Stomach (tissue), 9 donors: ENCODE results near the gene POMT1. TPM values are rescaled to one million over a fixed set of nuclear protein-coding genes. Genes with fewer than 3 reads are reported as not detected.

Source experiments
- DNase-seq, 2 donors: peaks; one replicate each; pipeline versions ENCODE4 v3.0.0 to v3.0.0-alpha.2; 2013 to 2019
- H3K27ac ChIP-seq, 5 donors: fragments of 200-600 bp in 4 of 5; sonication (generic) in 4 of 5; one replicate each; pipeline ENCODE4 v1.5.1; 2013 to 2019; ENCODE audit warnings: mild to moderate bottlenecking in 1 of 5, moderate library complexity in 1 of 5
- H3K27me3 ChIP-seq, 3 donors: fragments of 200-600 bp; sonication (generic); one replicate each; pipeline ENCODE4 v1.5.1; 2017 to 2019; ENCODE audit warnings: mixed run types in 1 of 3
- H3K36me3 ChIP-seq, 4 donors: fragments of 200-600 bp; sonication (generic); 1 replicate in 3 of 4; 2 replicates in 1 of 4; pipeline ENCODE4 v1.5.1; 2016 to 2019
- H3K4me1 ChIP-seq, 4 donors: fragments of 200-600 bp; sonication (generic); one replicate each; pipeline ENCODE4 v1.5.1; 2016 to 2019
- H3K4me3 ChIP-seq, 4 donors: fragments of 200-600 bp; sonication (generic) in 3 of 4; one replicate each; pipeline ENCODE4 v1.5.1; 2016 to 2019; ENCODE audit warnings: mild to moderate bottlenecking in 1 of 4
- H3K9me3 ChIP-seq, 4 donors: fragments of 200-600 bp; sonication (generic); one replicate each; pipeline ENCODE4 v1.5.1; 2016 to 2019
- CTCF ChIP-seq, 7 experiments: fragments of 450-650 bp in 4 of 7; fragments of 200-600 bp in 3 of 7; sonication (generic) in 3 of 7; IDR thresholded peaks; one replicate each; pipeline ENCODE4 v1.5.1; 2016 to 2019; ENCODE audit warnings: antibody characterized with exemption in 7 of 7, control low read depth in 2 of 7, mild to moderate bottlenecking in 1 of 7
- EP300 ChIP-seq: sonication (generic); formaldehyde crosslinking; IDR thresholded peaks from one replicate; pipeline ENCODE4 v1.6.1; 2017; ENCODE audit warnings: antibody characterized with exemption
- POLR2A ChIP-seq, 4 donors: fragments of 450-650 bp; IDR thresholded peaks; one replicate each; pipeline ENCODE4 v1.6.1; 2016; ENCODE audit warnings: antibody characterized with exemption in 4 of 4, control low read depth in 2 of 4, mild to moderate bottlenecking in 1 of 4, moderate library complexity in 1 of 4
- POLR2AphosphoS5 ChIP-seq, 3 donors: sonication (generic); formaldehyde crosslinking; IDR thresholded peaks; one replicate each; pipeline ENCODE4 v1.6.1; 2016; ENCODE audit warnings: antibody characterized with exemption in 3 of 3
- WGBS, 5 donors: extraction: QIAGEN DNeasy Blood & Tissue Kit in 3 of 5; methylation state at CpG; one replicate each; pipeline versions ENCODE4 v1.1.5 to v1.1.7; 2013 to 2018; 5-methylcytosine and 5-hydroxymethylcytosine counted together
- intact Hi-C: fragments of 100-400 bp; cut with DNase I; formaldehyde crosslinking; loops from one replicate; pipeline ENCODE4 v1.15.1; 2023; ENCODE audit warnings: low total_unique reads
- polyA plus RNA-seq, 3 donors: library from polyadenylated mRNA; stranded (reverse); fragments of 200-250 nt; gene quantifications; one replicate each; pipeline ENCODE4 v1.2.3, GENCODE V29; 2013
- total RNA-seq, 5 donors: library from RNA; depleted of rRNA; stranded (reverse); fragments of >200 nt; gene quantifications; one replicate each; pipeline versions ENCODE4 v1.1.0 to v1.2.3, GENCODE V29; 2014 to 2016
- donor health status: healthy with polysubstance abuse.
- donor health status: Bipolar disorder and iron deficiency.
- donor health status: healthy.

Gene POMT1
- total and polyA plus RNA-seq, 8 donors = 3.5 to 59.7 (median 16.2) TPM

DNA sequence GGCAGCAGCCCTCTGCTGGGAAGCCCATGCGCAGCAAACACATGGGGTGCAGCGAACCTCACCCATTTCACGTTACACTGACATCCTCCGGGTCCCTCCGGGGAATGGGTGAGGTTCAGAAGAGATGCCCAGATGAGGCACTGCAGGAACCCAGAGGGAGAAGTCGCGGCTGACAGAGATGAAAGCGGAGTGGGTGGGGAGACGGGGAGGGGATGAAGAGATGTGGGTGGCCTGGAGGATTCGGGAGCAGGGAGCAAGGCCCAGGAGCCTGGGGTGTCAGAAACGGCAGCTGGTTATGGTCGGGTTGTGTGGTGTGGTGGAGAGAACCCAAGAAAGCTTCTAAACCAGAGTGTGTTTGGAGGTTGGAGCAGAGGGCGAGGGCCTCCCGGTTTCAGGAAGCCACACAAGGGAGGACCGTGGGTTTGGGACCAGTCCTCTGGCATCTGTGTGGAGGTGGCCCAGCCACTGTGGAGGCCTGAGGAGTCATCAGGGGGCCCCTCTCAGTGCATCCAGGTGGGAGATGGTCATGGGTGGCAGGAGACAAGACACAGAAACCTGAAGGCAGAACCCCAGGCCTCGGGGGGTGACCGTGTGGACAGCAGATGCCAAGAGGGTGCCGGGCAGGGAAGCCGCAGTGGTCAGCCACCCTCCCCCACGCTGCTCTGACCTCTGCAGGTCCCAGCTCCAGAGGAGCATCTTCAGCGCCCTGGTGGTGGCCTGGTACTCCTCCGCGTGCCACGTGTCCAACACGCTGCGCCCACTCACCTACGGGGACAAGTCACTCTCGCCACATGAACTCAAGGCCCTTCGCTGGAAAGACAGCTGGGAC lies 19.8 kb downstream of the POMT1 start:
- no peak overlapping the region for H3K4me3 ChIP-seq
- H3K9me3 ChIP-seq = no peaks in the 10 kb centered on the region
- intact Hi-C loops = no loop called here
- TF ChIP-seq CTCF (IDR thresholded peaks at IDR 0.05) (no peak), EP300 (no peak), POLR2AphosphoS5 (IDR thresholded peaks at IDR 0.05) (no peak), POLR2A (IDR thresholded peaks at IDR 0.05) (no peak)
- DNase-seq = no peak
- H3K4me1 ChIP-seq = peaks cover 0 to 10% (median 0%) of the 10 kb centered on the region in 4 donors
- no peak overlapping the region for H3K27ac ChIP-seq
- WGBS, 5 donors = 89 to 92% (median 90%) methylated on average over 29 of the region's 29 CpGs
- H3K27me3 ChIP-seq = no peaks in the 10 kb centered on the region
- H3K36me3 ChIP-seq = peaks cover 73 to 100% (median 99%) of the 10 kb centered on the region in 4 donors

GRCh38 chr9:131523086-131523388 lies 20.3 kb downstream of the POMT1 start:
- H3K36me3 ChIP-seq = peaks cover 76 to 100% (median 100%) of the 10 kb centered on the region in 4 donors
- H3K4me3 ChIP-seq = no peak overlapping the region
- intact Hi-C loops = no loop called here
- WGBS, 5 donors = 83 to 92% (median 90%) methylated on average over 9 of the region's 9 CpGs
- no peak overlapping the region for H3K27ac ChIP-seq
- no peaks in the 10 kb centered on the region for H3K9me3 ChIP-seq
- H3K27me3 ChIP-seq = no peaks in the 10 kb centered on the region
- H3K4me1 ChIP-seq = peaks cover 0 to 5% (median 0%) of the 10 kb centered on the region in 4 donors
- TF ChIP-seq EP300 = no peak
- TF ChIP-seq POLR2AphosphoS5 (IDR thresholded peaks at IDR 0.05) = no peak
- TF ChIP-seq CTCF (IDR thresholded peaks at IDR 0.05) = no peak
- no peak for TF ChIP-seq POLR2A (IDR thresholded peaks at IDR 0.05)
- DNase-seq = no peak

GRCh38 chr9:131523451-131524435 lies 21.0 kb downstream of the POMT1 start:
- no peak overlapping the region for H3K4me3 ChIP-seq
- no peak overlapping the region for H3K27ac ChIP-seq
- no peaks in the 10 kb centered on the region for H3K9me3 ChIP-seq
- intact Hi-C loops = no loop called here
- no peaks in the 10 kb centered on the region for H3K4me1 ChIP-seq
- 81 to 86% (median 83%) methylated on average over 20 to 29 of the region's 29 CpGs for WGBS, 5 donors
- no peak for TF ChIP-seq CTCF (IDR thresholded peaks at IDR 0.05)
- TF ChIP-seq EP300 = no peak
- no peak for TF ChIP-seq POLR2A (IDR thresholded peaks at IDR 0.05)
- TF ChIP-seq POLR2AphosphoS5 (IDR thresholded peaks at IDR 0.05) = no peak
- H3K27me3 ChIP-seq = no peaks in the 10 kb centered on the region
- H3K36me3 ChIP-seq = peaks cover 75 to 100% (median 100%) of the 10 kb centered on the region in 4 donors
- no peak for DNase-seq

DNA sequence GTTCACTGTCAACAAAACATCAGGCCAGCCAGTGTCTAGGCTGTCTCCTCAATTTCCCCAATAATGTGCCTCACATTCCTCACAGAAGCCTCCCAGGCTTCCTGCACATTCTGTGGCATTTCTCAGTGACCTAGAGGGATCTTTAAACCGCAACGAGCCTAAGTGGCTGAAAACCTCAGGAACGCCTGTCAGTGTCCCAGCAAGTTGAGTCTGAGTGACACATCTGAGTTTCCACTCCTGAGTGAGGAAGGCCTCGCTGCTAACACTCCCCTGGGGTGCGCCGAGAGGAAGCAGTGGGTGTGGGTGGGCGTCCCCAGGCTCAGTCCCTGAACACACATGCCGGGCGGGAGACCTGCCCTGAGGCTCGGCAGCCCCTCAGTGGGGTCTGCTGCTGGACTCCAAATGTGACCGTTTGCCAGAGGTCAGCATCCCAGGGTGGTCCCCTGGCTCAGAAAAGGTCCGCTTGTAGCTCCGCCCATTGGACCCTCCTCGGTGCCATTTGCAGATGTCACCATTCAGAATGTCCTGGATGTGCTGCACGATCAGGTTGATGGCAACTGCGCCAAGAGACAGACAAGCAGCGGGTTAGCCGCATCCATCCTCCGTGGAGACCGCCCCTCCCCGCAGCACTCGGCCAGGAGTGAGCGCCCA lies 22.1 kb downstream of the POMT1 start:
- TF ChIP-seq POLR2A (IDR thresholded peaks at IDR 0.05) (no peak), EP300 (no peak), CTCF (IDR thresholded peaks at IDR 0.05) (no peak), POLR2AphosphoS5 (IDR thresholded peaks at IDR 0.05) (no peak)
- Histone ChIP-seq H3K36me3 (peaks cover 74 to 100% (median 100%) of the 10 kb centered on the region in 4 donors), H3K27me3 (no peaks in the 10 kb centered on the region), H3K27ac (no peak overlapping the region), H3K9me3 (no peaks in the 10 kb centered on the region), H3K4me3 (no peak overlapping the region), H3K4me1 (peaks cover 2 to 7% (median 4%) of the 10 kb centered on the region in 4 donors)
- DNase-seq = no peak
- WGBS, 5 donors = 86 to 91% (median 90%) methylated on average over 22 to 23 of the region's 23 CpGs
- intact Hi-C loops = no loop called here
